HepG2 (cell line): Measurements from ENCODE around the gene STAMBPL1. TPM values are rescaled to one million over a fixed set of nuclear protein-coding genes. Genes with fewer than 3 reads are reported as not detected.
A peak's percentile ranks its signal among the peaks of the same experiment; 100 is the strongest.

ENCODE experiments used
- DMAP1 ChIP-seq: IDR thresholded peaks from 2 replicates; pipeline ENCODE4 v1.6.1; 2016
- KMT2B ChIP-seq: IDR thresholded peaks from 2 replicates; pipeline ENCODE4 v1.6.1; 2016; ENCODE audit warnings: missing genetic modification reagents, missing compliant biosample characterization
- PHF8 ChIP-seq: sonication (generic); formaldehyde crosslinking; IDR thresholded peaks from 2 replicates; pipeline ENCODE4 v1.5.0; 2020; ENCODE audit warnings: missing genetic modification reagents
- SP4 ChIP-seq: sonication (generic); formaldehyde crosslinking; IDR thresholded peaks from 2 replicates; pipeline ENCODE4 v1.8.1; 2023; ENCODE audit warnings: mild to moderate bottlenecking, missing genetic modification reagents
- YY1 ChIP-seq: IDR thresholded peaks from 2 replicates; pipeline ENCODE4 v1.6.1; 2011; ENCODE audit warnings: low read length, low read depth, moderate library complexity, mild to moderate bottlenecking; ENCODE audit not compliant: insufficient read depth, insufficient replicate concordance
- ZMYM3 ChIP-seq: sonication (generic); formaldehyde crosslinking; IDR thresholded peaks from 2 replicates; pipeline ENCODE4 v1.5.1; 2020; ENCODE audit warnings: mild to moderate bottlenecking, missing genetic modification reagents
- ZNF430 ChIP-seq: sonication (generic); formaldehyde crosslinking; IDR thresholded peaks from 2 replicates; pipeline ENCODE4 v1.9.0; 2021; ENCODE audit warnings: mild to moderate bottlenecking, missing genetic modification reagents
- ZNF556 ChIP-seq: sonication (generic); formaldehyde crosslinking; IDR thresholded peaks from 2 replicates; pipeline ENCODE4 v1.4.0; 2020; ENCODE audit warnings: mild to moderate bottlenecking, missing genetic modification reagents, borderline replicate concordance
- polyA plus RNA-seq, 8 experiments: library from polyadenylated mRNA; depleted of rRNA in 3 of 8; stranded (reverse) in 7 of 8; unstranded in 1 of 8; fragments of >200 nt; fragmentation: Illumina TruSeq in 4 of 8; extraction: Trizol in 4 of 8; gene quantifications; 2 replicates each; pipeline versions ENCODE4 v1.2.1 to v1.2.3, GENCODE V29; 2011 to 2016; ENCODE audit warnings: low read depth in 4 of 8, missing spikeins in 1 of 8, mixed read lengths in 1 of 8; ENCODE audit not compliant: insufficient read depth in 1 of 8
- total RNA-seq, 5 experiments: library from RNA; depleted of rRNA; stranded (reverse); fragments of >200 nt; fragmentation: Illumina TruSeq; extraction: Trizol; gene quantifications; 2 replicates each; pipeline ENCODE4 v1.2.3, GENCODE V29; 2016; ENCODE audit warnings: low read depth in 1 of 5
- TF ChIP-seq, protein P1 (sequence below): sonication (generic); formaldehyde crosslinking; IDR thresholded peaks from 2 replicates; pipeline ENCODE4 v1.8.1; 2022; ENCODE audit warnings: low read depth, mild to moderate bottlenecking, missing genetic modification reagents
- TF ChIP-seq, protein P2 (sequence below): sonication (generic); formaldehyde crosslinking; IDR thresholded peaks from 2 replicates; pipeline ENCODE4 v1.5.0; 2020; ENCODE audit warnings: mild to moderate bottlenecking, missing genetic modification reagents
- TF ChIP-seq, protein P3 (sequence below): sonication (generic); formaldehyde crosslinking; IDR thresholded peaks from 2 replicates; pipeline ENCODE4 v1.4.0; 2020; ENCODE audit warnings: missing genetic modification reagents
- TF ChIP-seq, protein P4 (sequence below): sonication (generic); formaldehyde crosslinking; IDR thresholded peaks from 2 replicates; pipeline ENCODE4 v1.4.0; 2020; ENCODE audit warnings: mild to moderate bottlenecking, missing genetic modification reagents
- TF ChIP-seq, protein P5 (sequence below): sonication (generic); formaldehyde crosslinking; IDR thresholded peaks from 2 replicates; pipeline ENCODE4 v1.5.0; 2020; ENCODE audit warnings: mild to moderate bottlenecking, missing genetic modification reagents
- TF ChIP-seq, protein P6 (sequence below): sonication (generic); formaldehyde crosslinking; IDR thresholded peaks from 2 replicates; pipeline ENCODE4 v1.4.0; 2020; ENCODE audit warnings: missing genetic modification reagents

STAMBPL1 gene
- total and polyA plus RNA-seq, 2 of the 13 experiments (the other 11 are each of a cell fraction or from before 2014, with no cell fraction given): 1.4 to 1.5 TPM

DNA sequence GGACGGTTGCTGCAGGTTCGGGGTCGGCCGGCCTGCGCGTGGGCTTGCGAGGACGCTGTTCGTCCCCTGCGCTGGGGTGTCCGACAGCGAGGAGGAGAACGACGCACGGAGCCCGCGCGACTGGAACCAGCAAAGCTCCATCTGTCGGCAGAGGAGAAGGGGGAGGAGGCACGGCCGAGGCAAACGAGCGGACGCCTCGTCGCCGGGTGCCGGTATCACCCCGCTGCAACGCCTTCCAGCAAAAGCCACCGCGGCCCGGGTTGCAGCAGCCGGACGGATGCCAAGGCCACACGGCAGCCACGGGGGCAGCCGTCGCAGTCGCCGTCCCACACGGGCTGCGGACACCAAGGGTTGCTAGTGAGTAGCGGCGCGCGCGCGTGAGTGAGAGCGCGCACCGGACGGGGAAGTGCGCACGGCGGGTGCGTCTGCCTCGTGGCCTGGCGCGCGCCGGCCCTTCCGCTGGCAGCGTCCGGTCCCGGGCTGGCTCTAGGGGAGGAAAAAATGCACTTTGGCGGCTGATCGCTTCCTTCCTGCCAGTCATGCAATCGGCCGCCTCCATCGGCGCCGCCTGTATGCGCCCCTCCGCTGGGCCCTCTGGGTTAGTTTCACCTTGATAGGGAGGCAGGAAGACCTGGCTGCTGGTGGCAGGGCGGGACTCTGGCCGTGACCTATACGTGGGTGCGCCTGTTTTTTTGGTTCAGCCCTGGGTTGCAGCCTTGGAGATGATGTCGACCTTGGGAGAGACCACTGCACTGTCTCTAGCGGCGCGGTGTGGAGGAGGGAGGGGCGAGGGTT, 434 bp downstream of the STAMBPL1 start (continued):
- TF ChIP-seq, protein P1, sequence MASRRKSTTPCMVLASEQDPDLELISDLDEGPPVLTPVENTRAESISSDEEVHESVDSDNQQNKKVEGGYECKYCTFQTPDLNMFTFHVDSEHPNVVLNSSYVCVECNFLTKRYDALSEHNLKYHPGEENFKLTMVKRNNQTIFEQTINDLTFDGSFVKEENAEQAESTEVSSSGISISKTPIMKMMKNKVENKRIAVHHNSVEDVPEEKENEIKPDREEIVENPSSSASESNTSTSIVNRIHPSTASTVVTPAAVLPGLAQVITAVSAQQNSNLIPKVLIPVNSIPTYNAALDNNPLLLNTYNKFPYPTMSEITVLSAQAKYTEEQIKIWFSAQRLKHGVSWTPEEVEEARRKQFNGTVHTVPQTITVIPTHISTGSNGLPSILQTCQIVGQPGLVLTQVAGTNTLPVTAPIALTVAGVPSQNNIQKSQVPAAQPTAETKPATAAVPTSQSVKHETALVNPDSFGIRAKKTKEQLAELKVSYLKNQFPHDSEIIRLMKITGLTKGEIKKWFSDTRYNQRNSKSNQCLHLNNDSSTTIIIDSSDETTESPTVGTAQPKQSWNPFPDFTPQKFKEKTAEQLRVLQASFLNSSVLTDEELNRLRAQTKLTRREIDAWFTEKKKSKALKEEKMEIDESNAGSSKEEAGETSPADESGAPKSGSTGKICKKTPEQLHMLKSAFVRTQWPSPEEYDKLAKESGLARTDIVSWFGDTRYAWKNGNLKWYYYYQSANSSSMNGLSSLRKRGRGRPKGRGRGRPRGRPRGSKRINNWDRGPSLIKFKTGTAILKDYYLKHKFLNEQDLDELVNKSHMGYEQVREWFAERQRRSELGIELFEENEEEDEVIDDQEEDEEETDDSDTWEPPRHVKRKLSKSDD: no peak
- TF ChIP-seq PHF8 (CRISPR knock-in tag) (peak; percentile 56), SP4 (CRISPR knock-in tag) (no peak; the same call in 1 of the 2 replicates), ZNF556 (peak; percentile 70; the same call in 1 of the 2 replicates), YY1 (peak; percentile 26), ZNF430 (0 out of 2 replicates have a peak, but pooled peaks have one; percentile 27), ZMYM3 (CRISPR knock-in tag) (no peak), DMAP1 (CRISPR knock-in tag) (peak; percentile 75; the same call in 1 of the 2 replicates), KMT2B (CRISPR knock-in tag) (no peak)
- TF ChIP-seq, protein P2, sequence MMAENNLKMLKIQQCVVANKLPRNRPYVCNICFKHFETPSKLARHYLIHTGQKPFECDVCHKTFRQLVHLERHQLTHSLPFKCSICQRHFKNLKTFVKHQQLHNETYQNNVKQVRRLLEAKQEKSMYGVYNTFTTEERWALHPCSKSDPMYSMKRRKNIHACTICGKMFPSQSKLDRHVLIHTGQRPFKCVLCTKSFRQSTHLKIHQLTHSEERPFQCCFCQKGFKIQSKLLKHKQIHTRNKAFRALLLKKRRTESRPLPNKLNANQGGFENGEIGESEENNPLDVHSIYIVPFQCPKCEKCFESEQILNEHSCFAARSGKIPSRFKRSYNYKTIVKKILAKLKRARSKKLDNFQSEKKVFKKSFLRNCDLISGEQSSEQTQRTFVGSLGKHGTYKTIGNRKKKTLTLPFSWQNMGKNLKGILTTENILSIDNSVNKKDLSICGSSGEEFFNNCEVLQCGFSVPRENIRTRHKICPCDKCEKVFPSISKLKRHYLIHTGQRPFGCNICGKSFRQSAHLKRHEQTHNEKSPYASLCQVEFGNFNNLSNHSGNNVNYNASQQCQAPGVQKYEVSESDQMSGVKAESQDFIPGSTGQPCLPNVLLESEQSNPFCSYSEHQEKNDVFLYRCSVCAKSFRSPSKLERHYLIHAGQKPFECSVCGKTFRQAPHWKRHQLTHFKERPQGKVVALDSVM: peak; percentile 70
- TF ChIP-seq, protein P3, sequence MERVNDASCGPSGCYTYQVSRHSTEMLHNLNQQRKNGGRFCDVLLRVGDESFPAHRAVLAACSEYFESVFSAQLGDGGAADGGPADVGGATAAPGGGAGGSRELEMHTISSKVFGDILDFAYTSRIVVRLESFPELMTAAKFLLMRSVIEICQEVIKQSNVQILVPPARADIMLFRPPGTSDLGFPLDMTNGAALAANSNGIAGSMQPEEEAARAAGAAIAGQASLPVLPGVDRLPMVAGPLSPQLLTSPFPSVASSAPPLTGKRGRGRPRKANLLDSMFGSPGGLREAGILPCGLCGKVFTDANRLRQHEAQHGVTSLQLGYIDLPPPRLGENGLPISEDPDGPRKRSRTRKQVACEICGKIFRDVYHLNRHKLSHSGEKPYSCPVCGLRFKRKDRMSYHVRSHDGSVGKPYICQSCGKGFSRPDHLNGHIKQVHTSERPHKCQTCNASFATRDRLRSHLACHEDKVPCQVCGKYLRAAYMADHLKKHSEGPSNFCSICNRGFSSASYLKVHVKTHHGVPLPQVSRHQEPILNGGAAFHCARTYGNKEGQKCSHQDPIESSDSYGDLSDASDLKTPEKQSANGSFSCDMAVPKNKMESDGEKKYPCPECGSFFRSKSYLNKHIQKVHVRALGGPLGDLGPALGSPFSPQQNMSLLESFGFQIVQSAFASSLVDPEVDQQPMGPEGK (CRISPR knock-in tag): no peak
- TF ChIP-seq, protein P4, sequence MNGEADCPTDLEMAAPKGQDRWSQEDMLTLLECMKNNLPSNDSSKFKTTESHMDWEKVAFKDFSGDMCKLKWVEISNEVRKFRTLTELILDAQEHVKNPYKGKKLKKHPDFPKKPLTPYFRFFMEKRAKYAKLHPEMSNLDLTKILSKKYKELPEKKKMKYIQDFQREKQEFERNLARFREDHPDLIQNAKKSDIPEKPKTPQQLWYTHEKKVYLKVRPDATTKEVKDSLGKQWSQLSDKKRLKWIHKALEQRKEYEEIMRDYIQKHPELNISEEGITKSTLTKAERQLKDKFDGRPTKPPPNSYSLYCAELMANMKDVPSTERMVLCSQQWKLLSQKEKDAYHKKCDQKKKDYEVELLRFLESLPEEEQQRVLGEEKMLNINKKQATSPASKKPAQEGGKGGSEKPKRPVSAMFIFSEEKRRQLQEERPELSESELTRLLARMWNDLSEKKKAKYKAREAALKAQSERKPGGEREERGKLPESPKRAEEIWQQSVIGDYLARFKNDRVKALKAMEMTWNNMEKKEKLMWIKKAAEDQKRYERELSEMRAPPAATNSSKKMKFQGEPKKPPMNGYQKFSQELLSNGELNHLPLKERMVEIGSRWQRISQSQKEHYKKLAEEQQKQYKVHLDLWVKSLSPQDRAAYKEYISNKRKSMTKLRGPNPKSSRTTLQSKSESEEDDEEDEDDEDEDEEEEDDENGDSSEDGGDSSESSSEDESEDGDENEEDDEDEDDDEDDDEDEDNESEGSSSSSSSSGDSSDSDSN (CRISPR knock-in tag): peak; percentile 93
- TF ChIP-seq, protein P5, sequence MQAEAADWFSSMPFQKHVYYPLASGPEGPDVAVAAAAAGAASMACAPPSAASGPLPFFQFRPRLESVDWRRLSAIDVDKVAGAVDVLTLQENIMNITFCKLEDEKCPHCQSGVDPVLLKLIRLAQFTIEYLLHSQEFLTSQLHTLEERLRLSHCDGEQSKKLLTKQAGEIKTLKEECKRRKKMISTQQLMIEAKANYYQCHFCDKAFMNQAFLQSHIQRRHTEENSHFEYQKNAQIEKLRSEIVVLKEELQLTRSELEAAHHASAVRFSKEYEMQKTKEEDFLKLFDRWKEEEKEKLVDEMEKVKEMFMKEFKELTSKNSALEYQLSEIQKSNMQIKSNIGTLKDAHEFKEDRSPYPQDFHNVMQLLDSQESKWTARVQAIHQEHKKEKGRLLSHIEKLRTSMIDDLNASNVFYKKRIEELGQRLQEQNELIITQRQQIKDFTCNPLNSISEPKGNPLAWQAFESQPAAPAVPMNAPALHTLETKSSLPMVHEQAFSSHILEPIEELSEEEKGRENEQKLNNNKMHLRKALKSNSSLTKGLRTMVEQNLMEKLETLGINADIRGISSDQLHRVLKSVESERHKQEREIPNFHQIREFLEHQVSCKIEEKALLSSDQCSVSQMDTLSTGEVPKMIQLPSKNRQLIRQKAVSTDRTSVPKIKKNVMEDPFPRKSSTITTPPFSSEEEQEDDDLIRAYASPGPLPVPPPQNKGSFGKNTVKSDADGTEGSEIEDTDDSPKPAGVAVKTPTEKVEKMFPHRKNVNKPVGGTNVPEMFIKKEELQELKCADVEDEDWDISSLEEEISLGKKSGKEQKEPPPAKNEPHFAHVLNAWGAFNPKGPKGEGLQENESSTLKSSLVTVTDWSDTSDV (CRISPR knock-in tag): no peak; the same call in 1 of the 2 replicates
- TF ChIP-seq, protein P6, sequence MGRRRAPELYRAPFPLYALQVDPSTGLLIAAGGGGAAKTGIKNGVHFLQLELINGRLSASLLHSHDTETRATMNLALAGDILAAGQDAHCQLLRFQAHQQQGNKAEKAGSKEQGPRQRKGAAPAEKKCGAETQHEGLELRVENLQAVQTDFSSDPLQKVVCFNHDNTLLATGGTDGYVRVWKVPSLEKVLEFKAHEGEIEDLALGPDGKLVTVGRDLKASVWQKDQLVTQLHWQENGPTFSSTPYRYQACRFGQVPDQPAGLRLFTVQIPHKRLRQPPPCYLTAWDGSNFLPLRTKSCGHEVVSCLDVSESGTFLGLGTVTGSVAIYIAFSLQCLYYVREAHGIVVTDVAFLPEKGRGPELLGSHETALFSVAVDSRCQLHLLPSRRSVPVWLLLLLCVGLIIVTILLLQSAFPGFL (CRISPR knock-in tag): no peak
